Fibroblast of the aortic adventitia (primary cell): ENCODE results near the gene FREY1. TPM values are rescaled to one million over a fixed set of nuclear protein-coding genes. Genes with fewer than 3 reads are reported as not detected.

Source experiments
- DNase-seq: peaks from one replicate; pipeline ENCODE4 v3.0.0-alpha.2; 2010; ENCODE audit warnings: low read depth
- H3K4me3 ChIP-seq: 2 replicates; pipeline ENCODE4 v1.5.1; 2011; ENCODE audit warnings: low read depth, mild to moderate bottlenecking, control low read depth, low read length, moderate library complexity
- total RNA-seq: library from RNA; depleted of rRNA; stranded (reverse); fragments of >200 nt; gene quantifications from 2 replicates; pipeline ENCODE4 v1.2.3, GENCODE V29; 2012; ENCODE audit warnings: low replicate concordance
- TF ChIP-seq, protein P1 (sequence below): IDR thresholded peaks from 2 replicates; pipeline ENCODE4 v1.5.1; 2011; ENCODE audit warnings: mild to moderate bottlenecking, low read length, control low read depth, inconsistent platforms; ENCODE audit not compliant: insufficient read depth

The FREY1 gene
- total RNA-seq, 1 donor = 1.6 TPM

DNA sequence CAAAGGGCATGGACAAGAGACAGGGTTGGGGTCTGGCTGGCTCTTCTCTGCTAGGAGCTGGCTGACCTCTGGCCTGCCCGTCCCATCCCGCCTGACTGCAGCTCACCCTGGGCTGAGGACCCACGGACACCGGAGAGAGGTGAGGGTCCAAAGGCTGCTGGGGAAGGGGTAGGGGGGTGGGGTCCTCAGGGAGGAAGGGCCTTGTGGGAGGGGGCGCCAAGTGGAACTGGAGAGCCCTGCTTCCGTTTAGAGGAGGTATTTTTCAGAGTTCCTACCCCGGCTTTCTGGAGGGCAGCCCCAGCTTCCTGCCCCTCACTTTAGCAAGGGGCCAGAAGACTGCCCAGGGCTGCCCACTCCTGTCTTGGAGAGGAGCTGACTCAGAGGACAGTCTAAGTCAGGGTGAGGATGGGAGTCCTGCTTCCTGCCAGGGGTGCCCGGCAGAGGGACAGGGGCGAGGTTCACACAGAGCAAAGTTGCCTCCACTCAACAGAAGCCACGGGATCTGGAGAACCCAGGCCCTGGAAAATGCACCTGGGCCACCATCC, 22.5 kb upstream of the FREY1 start:
- no peak overlapping the region for H3K4me3 ChIP-seq
- no peak for DNase-seq
- TF ChIP-seq, protein P1, sequence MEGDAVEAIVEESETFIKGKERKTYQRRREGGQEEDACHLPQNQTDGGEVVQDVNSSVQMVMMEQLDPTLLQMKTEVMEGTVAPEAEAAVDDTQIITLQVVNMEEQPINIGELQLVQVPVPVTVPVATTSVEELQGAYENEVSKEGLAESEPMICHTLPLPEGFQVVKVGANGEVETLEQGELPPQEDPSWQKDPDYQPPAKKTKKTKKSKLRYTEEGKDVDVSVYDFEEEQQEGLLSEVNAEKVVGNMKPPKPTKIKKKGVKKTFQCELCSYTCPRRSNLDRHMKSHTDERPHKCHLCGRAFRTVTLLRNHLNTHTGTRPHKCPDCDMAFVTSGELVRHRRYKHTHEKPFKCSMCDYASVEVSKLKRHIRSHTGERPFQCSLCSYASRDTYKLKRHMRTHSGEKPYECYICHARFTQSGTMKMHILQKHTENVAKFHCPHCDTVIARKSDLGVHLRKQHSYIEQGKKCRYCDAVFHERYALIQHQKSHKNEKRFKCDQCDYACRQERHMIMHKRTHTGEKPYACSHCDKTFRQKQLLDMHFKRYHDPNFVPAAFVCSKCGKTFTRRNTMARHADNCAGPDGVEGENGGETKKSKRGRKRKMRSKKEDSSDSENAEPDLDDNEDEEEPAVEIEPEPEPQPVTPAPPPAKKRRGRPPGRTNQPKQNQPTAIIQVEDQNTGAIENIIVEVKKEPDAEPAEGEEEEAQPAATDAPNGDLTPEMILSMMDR = no peak

DNA sequence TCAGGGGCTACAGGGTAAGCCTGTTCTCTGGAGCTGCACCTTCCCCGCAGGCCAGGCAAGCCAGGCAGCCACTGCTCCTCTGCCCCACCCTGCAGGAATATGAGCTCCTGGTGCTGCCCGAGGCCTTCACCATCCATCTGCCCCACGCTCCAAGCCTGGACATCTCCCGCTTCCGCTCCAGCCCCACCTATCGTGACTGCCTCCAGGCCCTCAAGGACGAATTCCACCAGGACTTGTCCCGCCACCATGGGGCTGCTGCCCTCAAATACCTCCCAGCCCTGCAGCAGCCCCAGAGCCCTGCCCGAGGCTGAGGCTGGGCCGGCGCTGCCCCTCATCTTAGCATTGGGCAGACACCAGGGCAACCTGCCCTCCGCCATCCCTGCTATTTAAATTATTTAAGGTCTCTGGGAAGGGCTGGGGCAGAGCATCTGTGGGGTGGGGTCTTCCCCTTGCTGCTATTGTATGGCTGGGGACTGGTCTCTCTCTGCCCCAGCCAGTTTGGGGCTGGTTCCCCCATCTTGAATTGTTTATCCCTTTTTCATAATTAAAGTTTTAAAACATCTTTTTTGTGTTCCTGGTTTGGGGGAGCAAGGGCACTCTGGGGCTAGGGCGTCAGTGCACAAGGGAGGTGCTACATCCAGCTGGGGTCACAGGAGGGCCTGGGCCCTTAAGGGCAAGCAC, 21.6 kb upstream of the FREY1 start:
- DNase-seq = no peak
- no peak overlapping the region for H3K4me3 ChIP-seq
- TF ChIP-seq, protein P1 = no peak

DNA sequence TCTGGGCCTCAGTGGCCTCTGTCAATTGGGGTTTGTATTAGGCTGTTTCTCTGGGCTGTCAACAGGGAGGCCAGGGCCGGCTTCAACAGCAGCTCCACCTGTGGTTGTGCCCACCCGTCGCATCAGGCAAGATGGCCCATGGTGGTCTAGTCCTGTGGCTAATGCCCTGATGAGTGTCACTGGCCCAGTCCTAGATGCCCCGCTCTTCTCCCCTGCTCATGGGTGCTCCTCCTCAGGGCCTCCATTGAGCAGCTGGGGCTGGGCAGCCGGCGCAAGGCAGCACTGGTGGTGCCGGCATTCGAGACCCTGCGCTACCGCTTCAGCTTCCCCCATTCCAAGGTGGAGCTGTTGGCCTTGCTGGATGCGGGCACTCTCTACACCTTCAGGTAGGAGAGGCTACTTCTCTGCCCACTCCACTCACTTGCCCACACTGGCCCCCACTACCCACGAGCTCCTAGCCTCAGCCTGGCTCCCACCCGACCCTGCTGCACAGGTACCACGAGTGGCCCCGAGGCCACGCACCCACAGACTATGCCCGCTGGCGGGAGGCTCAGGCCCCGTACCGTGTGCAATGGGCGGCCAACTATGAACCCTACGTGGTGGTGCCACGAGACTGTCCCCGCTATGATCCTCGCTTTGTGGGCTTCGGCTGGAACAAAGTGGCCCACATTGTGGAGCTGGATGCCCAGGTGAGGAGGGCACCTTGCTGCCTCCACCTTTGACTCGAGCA, 20.8 kb upstream of the FREY1 start:
- no peak for DNase-seq
- TF ChIP-seq, protein P1 = no peak
- H3K4me3 ChIP-seq = no peak overlapping the region

DNA sequence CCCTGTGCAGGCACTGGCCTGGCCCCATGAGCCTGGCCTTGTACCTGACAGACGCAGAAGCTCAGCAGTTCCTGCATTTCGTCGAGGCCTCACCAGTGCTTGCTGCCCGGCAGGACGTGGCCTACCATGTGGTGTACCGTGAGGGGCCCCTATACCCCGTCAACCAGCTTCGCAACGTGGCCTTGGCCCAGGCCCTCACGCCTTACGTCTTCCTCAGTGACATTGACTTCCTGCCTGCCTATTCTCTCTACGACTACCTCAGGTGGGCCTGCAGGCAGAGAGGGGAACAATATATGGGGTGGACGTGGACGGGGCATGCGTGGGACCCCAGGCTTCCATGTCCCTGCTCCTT, 20.2 kb upstream of the FREY1 start:
- H3K4me3 ChIP-seq = no peak overlapping the region
- TF ChIP-seq, protein P1 = no peak
- DNase-seq = no peak

DNA sequence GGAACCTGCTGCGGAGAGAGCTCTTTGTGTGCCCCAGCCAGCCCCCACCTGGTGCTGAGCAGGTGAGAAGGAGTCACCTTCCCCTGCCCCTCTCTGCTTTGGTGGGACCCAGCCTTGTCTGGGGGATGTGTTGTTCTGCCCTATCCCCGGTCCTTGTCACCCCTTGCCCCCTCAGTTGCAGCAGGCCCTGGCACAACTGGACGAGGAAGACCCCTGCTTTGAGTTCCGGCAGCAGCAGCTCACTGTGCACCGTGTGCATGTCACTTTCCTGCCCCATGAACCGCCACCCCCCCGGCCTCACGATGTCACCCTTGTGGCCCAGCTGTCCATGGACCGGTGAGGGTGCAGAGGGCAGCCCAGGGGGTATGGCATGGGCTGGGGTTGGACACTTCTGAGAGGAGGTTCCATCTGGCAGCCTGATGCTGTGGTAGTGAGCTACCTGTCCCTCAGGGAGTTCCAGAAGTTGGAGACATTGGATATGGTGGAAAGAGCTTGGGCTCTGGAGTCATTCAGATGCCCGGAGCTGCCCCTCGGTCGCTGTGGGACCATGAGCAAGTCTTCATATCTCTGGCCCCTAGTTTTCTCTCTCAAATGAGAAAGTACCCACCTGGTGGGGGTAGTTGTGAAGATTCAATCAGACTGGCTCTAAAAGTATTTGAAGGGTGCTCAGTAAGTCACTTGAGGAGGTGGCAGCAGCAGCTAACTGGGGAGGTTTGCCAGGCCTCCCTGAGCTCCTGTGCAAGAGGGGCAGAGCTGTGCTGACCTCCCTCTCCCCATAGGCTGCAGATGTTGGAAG, 19.7 kb upstream of the FREY1 start:
- DNase-seq = no peak

DNA sequence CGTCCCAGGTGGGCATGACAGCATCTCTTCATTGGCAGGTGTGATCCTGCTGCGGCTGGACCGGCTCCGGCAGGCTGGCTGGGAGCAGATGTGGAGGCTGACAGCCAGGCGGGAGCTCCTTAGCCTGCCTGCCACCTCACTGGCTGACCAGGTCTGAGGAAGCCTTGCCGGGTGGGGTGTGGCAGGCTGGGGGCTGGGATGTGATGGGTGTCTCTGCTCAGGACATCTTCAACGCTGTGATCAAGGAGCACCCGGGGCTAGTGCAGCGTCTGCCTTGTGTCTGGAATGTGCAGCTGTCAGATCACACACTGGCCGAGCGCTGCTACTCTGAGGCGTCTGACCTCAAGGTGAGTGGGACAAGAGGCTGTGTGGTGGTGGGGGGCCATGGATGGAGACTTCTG, 18.9 kb upstream of the FREY1 start:
- TF ChIP-seq, protein P1 = no peak
- no peak overlapping the region for H3K4me3 ChIP-seq
- DNase-seq = no peak

More for the DNA sequence above, 19.7 kb upstream of the FREY1 start:
- no peak overlapping the region for H3K4me3 ChIP-seq
- TF ChIP-seq, protein P1 = no peak
